ENCODE data around the gene SQOR.

GRCh38 chr15:45702041-45702440, 67.2 kb downstream of the SQOR start:
- TF ChIP-seq CTCF (conservative IDR thresholded peaks at IDR 0.05 in 1 of 2, IDR thresholded peaks at IDR 0.05 in 1 of 2; ENCODE audit: low read depth in 1 of 2, low read length in 2 of 2) (no peak), EZH2 (IDR thresholded peaks at IDR 0.05; ENCODE audit: low read length, missing control alignments) (no peak)
